Measurements from ENCODE around the gene ZNF488.

DNA sequence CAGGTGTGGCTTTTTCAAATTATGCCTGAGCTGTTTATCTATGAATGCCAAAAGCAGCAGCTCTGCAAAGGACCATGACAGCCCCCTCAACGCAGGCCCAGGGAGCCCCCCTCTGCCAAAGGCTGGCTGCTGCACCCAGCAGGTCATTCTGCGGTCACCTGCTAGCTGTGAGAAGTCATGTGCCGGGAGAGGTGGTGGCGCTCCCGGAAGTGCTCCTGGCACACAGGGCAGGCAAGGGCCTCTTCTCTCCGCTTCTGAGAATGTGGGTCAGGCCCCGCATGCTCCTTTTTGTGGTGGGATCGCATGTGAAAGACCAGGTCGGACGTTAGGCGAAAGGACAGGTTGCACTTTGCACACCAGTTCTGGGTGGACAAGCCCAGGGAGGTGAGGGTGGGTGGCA lies 16.4 kb downstream of the ZNF488 start:
- TF ChIP-seq, protein P1, sequence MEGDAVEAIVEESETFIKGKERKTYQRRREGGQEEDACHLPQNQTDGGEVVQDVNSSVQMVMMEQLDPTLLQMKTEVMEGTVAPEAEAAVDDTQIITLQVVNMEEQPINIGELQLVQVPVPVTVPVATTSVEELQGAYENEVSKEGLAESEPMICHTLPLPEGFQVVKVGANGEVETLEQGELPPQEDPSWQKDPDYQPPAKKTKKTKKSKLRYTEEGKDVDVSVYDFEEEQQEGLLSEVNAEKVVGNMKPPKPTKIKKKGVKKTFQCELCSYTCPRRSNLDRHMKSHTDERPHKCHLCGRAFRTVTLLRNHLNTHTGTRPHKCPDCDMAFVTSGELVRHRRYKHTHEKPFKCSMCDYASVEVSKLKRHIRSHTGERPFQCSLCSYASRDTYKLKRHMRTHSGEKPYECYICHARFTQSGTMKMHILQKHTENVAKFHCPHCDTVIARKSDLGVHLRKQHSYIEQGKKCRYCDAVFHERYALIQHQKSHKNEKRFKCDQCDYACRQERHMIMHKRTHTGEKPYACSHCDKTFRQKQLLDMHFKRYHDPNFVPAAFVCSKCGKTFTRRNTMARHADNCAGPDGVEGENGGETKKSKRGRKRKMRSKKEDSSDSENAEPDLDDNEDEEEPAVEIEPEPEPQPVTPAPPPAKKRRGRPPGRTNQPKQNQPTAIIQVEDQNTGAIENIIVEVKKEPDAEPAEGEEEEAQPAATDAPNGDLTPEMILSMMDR (IDR thresholded peaks at IDR 0.05) = no peak
- TF ChIP-seq POLR2A (IDR thresholded peaks at IDR 0.05) = no peak

Measured in gastroesophageal sphincter (tissue), 3 donors.